ENCODE measurements around the gene GPR62. TPM values are rescaled to one million over a fixed set of nuclear protein-coding genes. Genes with fewer than 3 reads are reported as not detected.

GPR62 gene
- total and polyA plus RNA-seq, 9 of the 15 experiments (the other 6 are each of a cell fraction or from before 2014, with no cell fraction given) = not detected

- peak; percentile 27; the same call in 1 of the 2 replicates for TF ChIP-seq ZBTB17 (CRISPR knock-in tag; IDR thresholded peaks at IDR 0.05)
- TF ChIP-seq ELK3 (CRISPR knock-in tag; IDR thresholded peaks at IDR 0.05) = no peak
- TF ChIP-seq ZC3H8 (IDR thresholded peaks at IDR 0.05) = no peak
- TF ChIP-seq GTF2B (IDR thresholded peaks at IDR 0.05; ENCODE audit: extremely low read depth, insufficient read length) = peak; percentile 80
- TF ChIP-seq ZFX (CRISPR knock-in tag; IDR thresholded peaks at IDR 0.05) = peak; percentile 74
- TF ChIP-seq RBBP5 (IDR thresholded peaks at IDR 0.05; ENCODE audit: borderline replicate concordance, insufficient read depth, low read length, poor library complexity, severe bottlenecking) = peak; percentile 95
- TF ChIP-seq KDM4B (IDR thresholded peaks at IDR 0.05; ENCODE audit: borderline replicate concordance in 2 of 2, low read depth in 1 of 2) = peak in 1 of 2 experiments; percentile 77; a peak in 1 of 4 replicates
- peak; percentile 99 for TF ChIP-seq ZZZ3 (IDR thresholded peaks at IDR 0.05)
- peak; percentile 38; the same call in 1 of the 2 replicates for TF ChIP-seq ZBED1 (IDR thresholded peaks at IDR 0.05)
- TF ChIP-seq ZEB2 (IDR thresholded peaks at IDR 0.05) = peak; percentile 94
- no peak for TF ChIP-seq SMC3 (conservative IDR thresholded peaks at IDR 0.05; ENCODE audit: insufficient read depth, low read depth, low read length)
- TF ChIP-seq ZNF318 (IDR thresholded peaks at IDR 0.05; ENCODE audit: borderline replicate concordance in 1 of 2, low read depth in 1 of 2) = peak in 1 of 2 experiments; percentile 91; a peak in 2 of 4 replicates
- 0 out of 2 replicates have a peak, but pooled peaks have one; percentile 36 for TF ChIP-seq ATF4 (CRISPR knock-in tag; IDR thresholded peaks at IDR 0.05)
- TF ChIP-seq ZKSCAN1 (IDR thresholded peaks at IDR 0.05; ENCODE audit: low read depth, low read length) = 0 out of 2 replicates have a peak, but pooled peaks have one; percentile 36
- TF ChIP-seq ZNF586 (CRISPR knock-in tag; conservative IDR thresholded peaks at IDR 0.05) = no peak
- peak; percentile 50 for TF ChIP-seq PRPF4 (IDR thresholded peaks at IDR 0.05; ENCODE audit: insufficient read depth, low read depth, low read length, poor library complexity, severe bottlenecking)
Observed at GRCh38 chr3:51995346-51996163, 40.4 kb downstream of the GPR62 start, which contains the start of gene RPL29 (continued).

Data from K562 (cell line).